HEK293 (cell line): ENCODE results near the gene RIPK1.
A peak's percentile ranks its signal among the peaks of the same experiment; 100 is the strongest.

Experiments used
- CTCF ChIA-PET: fragments of 350-600 bp; formaldehyde crosslinking; extraction: SDS; loops from one replicate; lab custom pipeline; 2021; ENCODE audit warnings: antibody characterized with exemption; lab: Yijun Ruan, JAX
- POLR2A ChIA-PET: fragments of 300-600 bp; formaldehyde crosslinking; extraction: SDS; loops from one replicate; lab custom pipeline; 2020; ENCODE audit warnings: antibody characterized with exemption, inconsistent platforms; lab: Yijun Ruan, JAX
- H3K27ac ChIP-seq: fragments of 200-500 bp; sonication (Bioruptor generic); 2 replicates; pipeline ENCODE4 v1.5.1; 2014; ENCODE audit warnings: low read depth, low read length, control low read depth, inconsistent platforms; ENCODE audit errors: extremely low read depth
- H3K36me3 ChIP-seq, 2 experiments: fragments of 200-500 bp in 1 of 2; sonication (Bioruptor generic) in 1 of 2; 1 replicate in 1 of 2; 2 replicates in 1 of 2; pipeline ENCODE4 v1.5.1; 2014 to 2017; ENCODE audit warnings: inconsistent platforms in 2 of 2, low read length in 2 of 2; ENCODE audit not compliant: control insufficient read depth in 2 of 2, insufficient read depth in 1 of 2
- H3K4me1 ChIP-seq: fragments of 200-500 bp; sonication (Bioruptor generic); 2 replicates; pipeline ENCODE4 v1.5.1; 2014; ENCODE audit warnings: mild to moderate bottlenecking, low read length, inconsistent platforms; ENCODE audit not compliant: control insufficient read depth, insufficient read depth
- H3K4me3 ChIP-seq: 2 replicates; pipeline ENCODE4 v1.5.1; 2011; ENCODE audit warnings: low read depth, mild to moderate bottlenecking, control low read depth, low read length, moderate library complexity
- H3K9me3 ChIP-seq: fragments of 200-500 bp; sonication (Bioruptor generic); 2 replicates; pipeline ENCODE4 v1.5.1; 2014; ENCODE audit warnings: low read depth, low read length, inconsistent platforms; ENCODE audit not compliant: control insufficient read depth, insufficient read depth
- GLIS1 ChIP-seq: fragments of 450-650 bp; formaldehyde crosslinking; IDR thresholded peaks from 2 replicates; pipeline ENCODE4 v1.5.1; 2016; ENCODE audit warnings: missing biosample characterization, missing genetic modification characterization
- ZIC2 ChIP-seq: fragments of 450-650 bp; formaldehyde crosslinking; IDR thresholded peaks from 2 replicates; pipeline ENCODE4 v1.5.1; 2016; ENCODE audit warnings: missing biosample characterization, missing genetic modification characterization
- ZNF10 ChIP-seq: fragments of 450-650 bp; formaldehyde crosslinking; IDR thresholded peaks from 2 replicates; pipeline ENCODE4 v1.5.1; 2017; ENCODE audit warnings: missing biosample characterization, missing genetic modification characterization
- ZNF138 ChIP-seq: fragments of 450-650 bp; formaldehyde crosslinking; IDR thresholded peaks from 2 replicates; pipeline ENCODE4 v1.5.1; 2016; ENCODE audit warnings: missing biosample characterization, missing genetic modification characterization, borderline replicate concordance
- ZNF157 ChIP-seq: fragments of 450-650 bp; formaldehyde crosslinking; IDR thresholded peaks from 2 replicates; pipeline ENCODE4 v1.5.1; 2016; ENCODE audit warnings: missing biosample characterization, missing genetic modification characterization
- ZNF37A ChIP-seq: fragments of 450-650 bp; IDR thresholded peaks from 2 replicates; pipeline ENCODE4 v1.5.1; 2018; ENCODE audit warnings: missing biosample characterization, missing genetic modification characterization
- ZNF529 ChIP-seq: fragments of 450-650 bp; formaldehyde crosslinking; IDR thresholded peaks from 2 replicates; pipeline ENCODE4 v1.5.1; 2017; ENCODE audit warnings: missing genetic modification characterization, missing biosample characterization; ENCODE audit not compliant: insufficient replicate concordance
- ZNF560 ChIP-seq: fragments of 450-650 bp; formaldehyde crosslinking; IDR thresholded peaks from 2 replicates; pipeline ENCODE4 v1.5.1; 2017; ENCODE audit warnings: missing biosample characterization, missing genetic modification characterization, borderline replicate concordance
- ZNF776 ChIP-seq: fragments of 450-650 bp; formaldehyde crosslinking; IDR thresholded peaks from 2 replicates; pipeline ENCODE4 v1.5.0; 2017; ENCODE audit warnings: missing biosample characterization, missing genetic modification characterization, borderline replicate concordance
- ZNF792 ChIP-seq: fragments of 450-650 bp; formaldehyde crosslinking; IDR thresholded peaks from 2 replicates; pipeline ENCODE4 v1.5.1; 2016; ENCODE audit warnings: missing biosample characterization, missing genetic modification characterization
- ZNF830 ChIP-seq: fragments of 450-650 bp; IDR thresholded peaks from 2 replicates; pipeline ENCODE4 v1.5.0; 2018; ENCODE audit warnings: missing biosample characterization, missing genetic modification characterization, low read depth, mild to moderate bottlenecking, moderate library complexity
- TF ChIP-seq, protein P1 (sequence below): fragments of 450-650 bp; formaldehyde crosslinking; IDR thresholded peaks from 2 replicates; pipeline ENCODE4 v1.5.1; 2016; ENCODE audit warnings: missing biosample characterization, missing genetic modification characterization
- TF ChIP-seq, protein P2 (sequence below): fragments of 450-650 bp; formaldehyde crosslinking; IDR thresholded peaks from 2 replicates; pipeline ENCODE4 v1.5.1; 2016; ENCODE audit warnings: missing biosample characterization, missing genetic modification characterization
- TF ChIP-seq, protein P3 (sequence below): fragments of 450-650 bp; formaldehyde crosslinking; IDR thresholded peaks from 2 replicates; pipeline ENCODE4 v1.5.1; 2016; ENCODE audit warnings: missing biosample characterization, missing genetic modification characterization
- TF ChIP-seq, protein P4 (sequence below): fragments of 450-650 bp; formaldehyde crosslinking; IDR thresholded peaks from 2 replicates; pipeline ENCODE4 v1.5.1; 2016; ENCODE audit warnings: missing biosample characterization, missing genetic modification characterization
- TF ChIP-seq, protein P5 (sequence below): fragments of 450-650 bp; formaldehyde crosslinking; IDR thresholded peaks from 2 replicates; pipeline ENCODE4 v1.5.1; 2017; ENCODE audit warnings: missing biosample characterization, missing genetic modification characterization

The RIPK1 gene

DNA sequence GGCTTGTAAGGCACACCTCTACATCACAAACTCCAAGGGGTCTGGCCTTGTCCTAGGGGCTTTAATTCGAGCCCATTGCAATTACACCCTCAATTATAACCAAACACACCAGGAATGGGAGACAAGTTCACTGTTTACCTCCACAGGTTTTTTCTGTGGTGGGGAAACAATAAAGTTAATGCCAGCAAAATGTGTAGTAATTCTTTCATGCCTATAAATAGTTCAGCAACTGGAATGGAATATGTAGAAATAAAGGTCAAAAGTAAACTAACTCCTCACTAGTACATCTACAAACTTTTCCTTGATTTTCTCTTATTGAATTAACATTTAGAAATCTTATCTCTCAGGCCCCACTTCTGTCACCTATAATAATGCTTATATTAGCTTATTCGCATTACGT is 27.1 kb upstream of the RIPK1 start (continued):
- TF ChIP-seq, protein P1, sequence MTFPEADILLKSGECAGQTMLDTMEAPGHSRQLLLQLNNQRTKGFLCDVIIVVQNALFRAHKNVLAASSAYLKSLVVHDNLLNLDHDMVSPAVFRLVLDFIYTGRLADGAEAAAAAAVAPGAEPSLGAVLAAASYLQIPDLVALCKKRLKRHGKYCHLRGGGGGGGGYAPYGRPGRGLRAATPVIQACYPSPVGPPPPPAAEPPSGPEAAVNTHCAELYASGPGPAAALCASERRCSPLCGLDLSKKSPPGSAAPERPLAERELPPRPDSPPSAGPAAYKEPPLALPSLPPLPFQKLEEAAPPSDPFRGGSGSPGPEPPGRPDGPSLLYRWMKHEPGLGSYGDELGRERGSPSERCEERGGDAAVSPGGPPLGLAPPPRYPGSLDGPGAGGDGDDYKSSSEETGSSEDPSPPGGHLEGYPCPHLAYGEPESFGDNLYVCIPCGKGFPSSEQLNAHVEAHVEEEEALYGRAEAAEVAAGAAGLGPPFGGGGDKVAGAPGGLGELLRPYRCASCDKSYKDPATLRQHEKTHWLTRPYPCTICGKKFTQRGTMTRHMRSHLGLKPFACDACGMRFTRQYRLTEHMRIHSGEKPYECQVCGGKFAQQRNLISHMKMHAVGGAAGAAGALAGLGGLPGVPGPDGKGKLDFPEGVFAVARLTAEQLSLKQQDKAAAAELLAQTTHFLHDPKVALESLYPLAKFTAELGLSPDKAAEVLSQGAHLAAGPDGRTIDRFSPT (tag by site-specific recombination), result no peak
- TF ChIP-seq, protein P2, sequence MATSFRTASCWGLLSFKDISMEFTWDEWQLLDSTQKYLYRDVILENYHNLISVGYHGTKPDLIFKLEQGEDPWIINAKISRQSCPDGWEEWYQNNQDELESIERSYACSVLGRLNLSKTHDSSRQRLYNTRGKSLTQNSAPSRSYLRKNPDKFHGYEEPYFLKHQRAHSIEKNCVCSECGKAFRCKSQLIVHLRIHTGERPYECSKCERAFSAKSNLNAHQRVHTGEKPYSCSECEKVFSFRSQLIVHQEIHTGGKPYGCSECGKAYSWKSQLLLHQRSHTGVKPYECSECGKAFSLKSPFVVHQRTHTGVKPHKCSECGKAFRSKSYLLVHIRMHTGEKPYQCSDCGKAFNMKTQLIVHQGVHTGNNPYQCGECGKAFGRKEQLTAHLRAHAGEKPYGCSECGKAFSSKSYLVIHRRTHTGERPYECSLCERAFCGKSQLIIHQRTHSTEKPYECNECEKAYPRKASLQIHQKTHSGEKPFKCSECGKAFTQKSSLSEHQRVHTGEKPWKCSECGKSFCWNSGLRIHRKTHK (tag by site-specific recombination), result no peak
- TF ChIP-seq, protein P3, sequence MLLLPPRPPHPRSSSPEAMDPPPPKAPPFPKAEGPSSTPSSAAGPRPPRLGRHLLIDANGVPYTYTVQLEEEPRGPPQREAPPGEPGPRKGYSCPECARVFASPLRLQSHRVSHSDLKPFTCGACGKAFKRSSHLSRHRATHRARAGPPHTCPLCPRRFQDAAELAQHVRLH, result no peak
- TF ChIP-seq ZNF830 (tag by site-specific recombination), result no peak
- no peak for TF ChIP-seq ZNF560 (tag by site-specific recombination)
- no peak for TF ChIP-seq ZNF10 (tag by site-specific recombination)
- TF ChIP-seq ZNF157, result no peak
- no peak for TF ChIP-seq ZNF37A
- no peak for TF ChIP-seq ZNF529

DNA sequence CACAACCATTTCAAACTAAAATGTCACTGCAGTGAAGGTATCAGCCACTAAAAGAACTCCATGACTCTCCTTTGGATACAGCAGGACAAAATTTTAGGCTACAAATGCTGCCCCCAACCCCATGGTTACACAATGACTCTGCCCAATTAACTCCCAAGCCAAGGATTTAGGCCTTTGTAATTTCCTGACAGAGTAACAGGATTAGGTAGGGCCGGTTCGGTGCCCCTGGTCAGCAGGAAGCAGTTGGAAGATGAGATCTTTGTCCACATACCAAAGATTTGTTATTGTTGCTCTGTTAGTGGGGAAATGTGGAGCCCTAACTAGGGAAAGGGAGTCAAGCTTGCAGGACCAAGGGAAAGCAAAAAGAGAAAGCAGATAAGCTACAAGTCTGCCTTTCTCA is 26.7 kb upstream of the RIPK1 start:
- Histone ChIP-seq H3K4me3 (no peak overlapping the region), H3K36me3 (no peaks in the 10 kb centered on the region), H3K4me1 (peaks cover 11% of the 10 kb centered on the region), H3K27ac (no peak overlapping the region), H3K9me3 (no peaks in the 10 kb centered on the region)
- CTCF ChIA-PET, result interaction anchor here (0.6 to 1.6 kb wide), 3 partner anchors 12 to 40 kb away, joined by 3 to 5 read pairs (median 4); no protein-coding TSS in a partner anchor
- TF ChIP-seq ZNF776 (tag by site-specific recombination) (no peak), ZNF792 (tag by site-specific recombination) (no peak)
- TF ChIP-seq, protein P4, sequence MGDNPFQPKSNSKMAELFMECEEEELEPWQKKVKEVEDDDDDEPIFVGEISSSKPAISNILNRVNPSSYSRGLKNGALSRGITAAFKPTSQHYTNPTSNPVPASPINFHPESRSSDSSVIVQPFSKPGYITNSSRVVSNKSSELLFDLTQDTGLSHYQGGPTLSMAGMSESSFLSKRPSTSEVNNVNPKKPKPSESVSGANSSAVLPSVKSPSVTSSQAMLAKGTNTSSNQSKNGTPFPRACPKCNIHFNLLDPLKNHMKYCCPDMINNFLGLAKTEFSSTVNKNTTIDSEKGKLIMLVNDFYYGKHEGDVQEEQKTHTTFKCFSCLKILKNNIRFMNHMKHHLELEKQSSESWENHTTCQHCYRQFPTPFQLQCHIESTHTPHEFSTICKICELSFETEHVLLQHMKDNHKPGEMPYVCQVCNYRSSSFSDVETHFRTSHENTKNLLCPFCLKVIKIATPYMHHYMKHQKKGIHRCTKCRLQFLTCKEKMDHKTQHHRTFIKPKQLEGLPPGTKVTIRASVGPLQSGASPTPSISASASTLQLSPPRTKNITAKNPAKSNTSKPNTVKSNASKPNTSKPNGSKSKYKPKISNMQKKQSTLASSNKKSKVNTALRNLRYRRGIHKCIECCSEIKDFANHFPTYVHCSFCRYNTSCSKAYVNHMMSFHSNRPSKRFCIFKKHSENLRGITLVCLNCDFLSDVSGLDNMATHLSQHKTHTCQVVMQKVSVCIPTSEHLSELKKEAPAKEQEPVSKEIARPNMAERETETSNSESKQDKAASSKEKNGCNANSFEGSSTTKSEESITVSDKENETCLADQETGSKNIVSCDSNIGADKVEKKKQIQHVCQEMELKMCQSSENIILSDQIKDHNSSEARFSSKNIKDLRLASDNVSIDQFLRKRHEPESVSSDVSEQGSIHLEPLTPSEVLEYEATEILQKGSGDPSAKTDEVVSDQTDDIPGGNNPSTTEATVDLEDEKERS (tag by site-specific recombination), result no peak
- TF ChIP-seq, protein P5, sequence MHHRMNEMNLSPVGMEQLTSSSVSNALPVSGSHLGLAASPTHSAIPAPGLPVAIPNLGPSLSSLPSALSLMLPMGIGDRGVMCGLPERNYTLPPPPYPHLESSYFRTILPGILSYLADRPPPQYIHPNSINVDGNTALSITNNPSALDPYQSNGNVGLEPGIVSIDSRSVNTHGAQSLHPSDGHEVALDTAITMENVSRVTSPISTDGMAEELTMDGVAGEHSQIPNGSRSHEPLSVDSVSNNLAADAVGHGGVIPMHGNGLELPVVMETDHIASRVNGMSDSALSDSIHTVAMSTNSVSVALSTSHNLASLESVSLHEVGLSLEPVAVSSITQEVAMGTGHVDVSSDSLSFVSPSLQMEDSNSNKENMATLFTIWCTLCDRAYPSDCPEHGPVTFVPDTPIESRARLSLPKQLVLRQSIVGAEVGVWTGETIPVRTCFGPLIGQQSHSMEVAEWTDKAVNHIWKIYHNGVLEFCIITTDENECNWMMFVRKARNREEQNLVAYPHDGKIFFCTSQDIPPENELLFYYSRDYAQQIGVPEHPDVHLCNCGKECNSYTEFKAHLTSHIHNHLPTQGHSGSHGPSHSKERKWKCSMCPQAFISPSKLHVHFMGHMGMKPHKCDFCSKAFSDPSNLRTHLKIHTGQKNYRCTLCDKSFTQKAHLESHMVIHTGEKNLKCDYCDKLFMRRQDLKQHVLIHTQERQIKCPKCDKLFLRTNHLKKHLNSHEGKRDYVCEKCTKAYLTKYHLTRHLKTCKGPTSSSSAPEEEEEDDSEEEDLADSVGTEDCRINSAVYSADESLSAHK, result no peak
- POLR2A ChIA-PET, result interaction anchor here (1.4 kb wide), 1 partner anchor 18 kb away, joined by 3 read pairs; no protein-coding TSS in a partner anchor

DNA sequence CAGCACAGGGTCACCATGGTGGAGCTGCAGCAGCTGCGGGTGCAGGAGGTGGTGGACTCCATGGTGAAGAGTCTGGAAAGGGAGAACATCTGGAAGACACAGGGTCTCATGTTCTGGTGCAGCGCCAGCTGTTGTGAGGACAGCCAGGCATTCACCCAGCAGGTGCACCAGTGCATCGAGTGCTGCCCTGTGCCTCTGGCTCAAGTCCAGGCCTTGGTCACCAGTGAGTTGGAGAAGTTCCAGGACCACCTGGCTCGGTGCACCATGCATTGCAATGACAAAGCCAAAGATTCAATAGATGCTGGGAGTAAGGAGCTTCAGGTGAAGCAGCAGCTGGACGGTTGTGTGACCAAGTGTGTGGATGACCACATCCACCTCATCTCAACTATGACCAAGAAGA is 22.9 kb upstream of the RIPK1 start:
- no peaks in the 10 kb centered on the region for H3K9me3 ChIP-seq
- H3K4me3 ChIP-seq, result no peak overlapping the region
- ChIA-PET CTCF (interaction anchor here (0.6 to 1.5 kb wide), 6 partner anchors 11 to 1449 kb away, joined by 3 to 8 read pairs (median 6); no protein-coding TSS in a partner anchor), POLR2A (interaction anchor here (1.0 to 1.3 kb wide), 2 partner anchors 21 to 46 kb away, joined by 3 to 4 read pairs; partner anchors contain the start of gene NQO2)
- peak; percentile 65 for TF ChIP-seq ZIC2
- peak; percentile 35 for TF ChIP-seq GLIS1 (tag by site-specific recombination)
- no peak for TF ChIP-seq ZNF138 (tag by site-specific recombination)
- no peaks in the 10 kb centered on the region for H3K36me3 ChIP-seq
- 0 out of 2 replicates have a peak, but pooled peaks cover 3% of the 10 kb centered on the region for H3K4me1 ChIP-seq
- no peak overlapping the region for H3K27ac ChIP-seq
